GM15510 (cell line): ENCODE measurements around the gene NME7.
A peak's percentile ranks its signal among the peaks of the same experiment; 100 is the strongest.

ENCODE experiments used
- POLR2A ChIP-seq: IDR thresholded peaks from 3 replicates; pipeline ENCODE4 v1.6.1; 2011; ENCODE audit warnings: borderline replicate concordance; ENCODE audit not compliant: insufficient read length; ENCODE audit errors: extremely low read depth

NME7 gene

DNA sequence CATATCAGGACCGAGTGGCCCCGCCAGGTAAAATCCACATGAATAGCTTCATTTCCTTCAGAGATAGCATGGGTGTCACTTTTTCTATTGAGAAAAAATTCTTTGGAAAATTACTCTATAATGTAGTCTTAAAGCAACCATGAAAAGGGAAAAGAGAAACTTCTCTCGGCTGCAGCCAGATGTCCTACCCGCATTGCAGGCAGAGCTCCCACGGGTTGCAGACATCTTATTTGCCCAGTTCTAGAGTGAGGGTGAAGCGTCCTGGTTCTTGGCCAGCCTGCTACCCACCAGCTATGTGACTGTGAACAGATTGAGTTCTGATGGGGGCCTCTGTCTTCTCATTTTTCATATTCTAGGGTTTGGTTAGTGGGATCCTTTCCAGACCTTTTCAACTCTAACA, 256.1 kb downstream of the NME7 start:
- TF ChIP-seq POLR2A = no peak

DNA sequence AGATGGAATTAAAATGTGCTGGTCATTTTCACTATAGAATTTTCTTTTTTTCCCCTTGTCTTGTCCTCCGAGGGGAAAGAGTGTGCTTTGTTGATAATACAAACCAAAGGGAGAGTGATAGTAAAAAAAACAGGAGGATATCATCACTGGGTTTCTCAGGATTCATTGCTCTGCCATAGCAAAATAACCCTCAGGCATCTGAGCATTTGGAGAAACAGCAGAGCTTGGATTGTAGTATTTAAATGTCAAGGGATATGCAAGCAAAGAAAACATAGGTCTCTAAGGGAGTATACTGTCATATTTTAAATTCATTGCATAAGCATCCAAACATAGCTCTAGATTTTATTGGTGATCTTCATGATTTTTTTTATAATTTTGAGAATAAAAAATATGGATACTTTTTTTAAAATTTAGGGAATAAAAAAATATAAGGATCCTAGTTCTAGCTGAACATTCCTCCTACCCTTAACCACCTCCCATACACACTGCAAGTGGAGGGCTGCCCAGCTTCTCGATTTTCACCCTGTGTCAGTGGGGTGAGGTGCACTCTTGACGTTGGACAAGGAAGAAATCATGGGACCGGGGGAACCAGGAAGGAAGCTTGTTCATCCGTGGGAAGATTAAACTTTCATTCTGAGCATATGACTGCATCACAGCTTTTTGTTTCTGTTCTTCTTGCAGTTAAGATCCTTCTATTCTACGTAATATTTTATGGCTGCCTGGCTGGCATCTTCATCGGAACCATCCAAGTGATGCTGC, 256.7 kb downstream of the NME7 start:
- TF ChIP-seq POLR2A = no peak

DNA sequence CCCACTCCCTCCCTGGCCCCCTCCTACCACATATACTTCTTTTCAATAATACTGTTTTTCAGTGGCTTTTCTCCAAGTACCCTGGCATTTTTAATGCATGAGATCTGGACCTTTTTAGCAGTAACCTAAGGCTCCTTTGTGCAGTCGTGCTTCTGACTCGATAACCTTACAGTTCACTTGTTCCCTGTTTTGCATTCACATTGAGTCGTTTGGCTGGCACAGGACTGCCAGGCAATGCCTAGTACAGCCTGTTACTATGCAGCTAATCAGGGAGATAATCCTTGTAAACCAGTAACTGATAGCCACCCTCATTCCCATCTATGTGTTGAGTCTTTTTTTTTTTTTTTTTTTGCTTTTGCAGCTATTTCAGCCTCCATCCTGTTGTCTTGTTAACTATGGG, 257.4 kb downstream of the NME7 start:
- TF ChIP-seq POLR2A = no peak

DNA sequence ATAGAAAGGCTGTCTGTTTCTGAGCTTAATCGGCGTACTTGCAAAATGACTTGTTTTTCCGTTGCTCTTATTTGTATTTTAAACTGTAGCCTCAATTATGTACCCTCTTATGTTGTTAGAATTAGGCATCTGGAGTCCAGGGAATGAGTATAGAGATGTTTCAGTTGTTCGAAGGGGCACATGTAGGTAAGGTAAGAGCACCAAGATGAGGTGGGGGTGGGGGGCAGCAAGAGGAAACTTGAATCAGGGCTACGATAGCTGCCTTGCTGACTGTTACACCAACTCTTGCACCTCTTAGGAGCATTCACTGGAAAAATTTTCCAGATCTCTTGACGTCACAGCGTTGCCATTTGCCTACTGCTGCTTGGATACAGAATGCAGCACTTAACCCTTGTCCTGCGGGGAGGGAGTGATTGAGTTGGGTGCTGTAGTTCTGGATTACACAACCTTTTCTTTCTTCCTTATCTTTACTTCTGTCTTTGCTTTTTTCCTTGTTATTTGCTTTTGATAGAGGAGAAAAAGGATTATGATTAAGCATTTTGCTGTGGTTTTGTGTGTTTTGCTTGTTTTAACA, 257.9 kb downstream of the NME7 start:
- no peak for TF ChIP-seq POLR2A

DNA sequence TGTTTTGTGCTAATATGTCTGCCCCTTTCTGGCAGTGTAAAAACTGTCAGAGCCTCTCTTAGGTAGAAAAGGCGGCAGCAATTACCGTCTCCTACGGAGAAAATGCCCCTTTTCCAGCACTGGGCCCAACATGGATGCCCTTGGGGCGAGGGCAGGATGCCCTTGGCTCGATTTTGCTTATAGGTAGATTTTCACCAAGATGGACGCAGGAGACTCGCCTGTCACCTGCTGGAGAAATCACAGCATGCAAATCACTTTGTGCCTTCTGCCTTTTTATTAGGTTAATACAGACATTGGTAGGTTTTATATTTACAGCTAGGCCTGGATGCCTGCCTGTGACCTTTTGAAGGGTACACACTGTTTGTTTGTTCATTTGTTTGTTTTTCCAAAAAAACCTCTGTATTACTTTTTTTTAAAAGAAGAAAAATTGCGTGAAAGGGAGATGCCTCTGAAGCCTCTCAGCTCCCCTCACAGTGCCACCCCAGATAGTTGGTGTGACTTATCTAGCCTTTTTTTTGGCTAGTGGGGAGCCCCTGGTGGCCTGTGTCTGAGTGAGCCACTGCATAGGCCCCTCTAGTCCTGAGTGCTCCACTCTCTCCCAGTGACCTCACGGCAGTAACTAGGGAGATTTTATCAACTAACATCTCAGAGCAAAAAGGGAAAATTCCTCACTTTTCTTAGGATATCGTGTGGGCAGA, 258.6 kb downstream of the NME7 start:
- TF ChIP-seq POLR2A = no peak

GRCh38 chr1:169108223-169108622, 259.4 kb downstream of the NME7 start:
- TF ChIP-seq POLR2A = no peak

- TF ChIP-seq POLR2A = no peak
Observed at GRCh38 chr1:169107603-169108208, 259.9 kb downstream of the NME7 start.

- TF ChIP-seq POLR2A = no peak
Observed at GRCh38 chr1:169106921-169107602, 260.5 kb downstream of the NME7 start.

DNA sequence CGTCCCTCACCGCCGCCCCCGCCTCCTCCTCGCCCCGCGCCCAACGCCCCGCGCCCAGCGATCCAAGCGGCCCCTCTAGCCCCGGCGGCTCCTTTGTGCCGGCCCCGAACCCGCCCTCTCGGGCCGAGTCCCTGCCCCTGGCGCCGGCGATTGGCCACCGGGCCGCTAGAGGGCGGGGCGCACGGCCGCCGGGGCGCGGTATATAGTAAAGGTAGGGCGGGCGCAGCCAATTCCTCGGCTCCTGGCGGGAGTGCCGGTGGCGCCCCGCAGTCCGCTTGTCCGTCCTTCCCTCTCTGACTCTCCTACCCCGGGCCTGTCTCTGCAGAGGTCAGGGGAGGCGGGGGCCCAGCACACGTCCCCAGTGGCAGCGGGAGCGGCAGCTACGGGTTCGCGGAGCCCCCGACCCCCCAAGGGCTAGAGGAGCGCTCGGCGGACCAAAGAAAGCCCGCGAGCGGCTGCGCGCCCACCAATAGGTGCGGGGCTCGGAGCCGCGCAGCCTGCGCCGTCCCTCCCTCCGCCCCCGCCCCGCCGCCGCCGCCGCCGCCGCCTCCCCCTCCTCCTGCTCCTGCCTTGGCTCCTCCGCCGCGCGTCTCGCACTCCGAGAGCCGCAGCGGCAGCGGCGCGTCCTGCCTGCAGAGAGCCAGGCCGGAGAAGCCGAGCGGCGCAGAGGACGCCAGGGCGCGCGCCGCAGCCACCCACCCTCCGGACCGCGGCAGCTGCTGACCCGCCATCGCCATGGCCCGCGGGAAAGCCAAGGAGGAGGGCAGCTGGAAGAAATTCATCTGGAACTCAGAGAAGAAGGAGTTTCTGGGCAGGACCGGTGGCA, 261.3 kb downstream of the NME7 start, which contains the start of gene ATP1B1:
ATP1B1 (plus strand) TSS at position 596 of the 826 bp plus-strand sequence; CDS start at position 736, 140 bp downstream.
- TF ChIP-seq POLR2A = peak; percentile 93

GRCh38 chr1:169105434-169106094, 262.0 kb downstream of the NME7 start:
- TF ChIP-seq POLR2A = no peak

DNA sequence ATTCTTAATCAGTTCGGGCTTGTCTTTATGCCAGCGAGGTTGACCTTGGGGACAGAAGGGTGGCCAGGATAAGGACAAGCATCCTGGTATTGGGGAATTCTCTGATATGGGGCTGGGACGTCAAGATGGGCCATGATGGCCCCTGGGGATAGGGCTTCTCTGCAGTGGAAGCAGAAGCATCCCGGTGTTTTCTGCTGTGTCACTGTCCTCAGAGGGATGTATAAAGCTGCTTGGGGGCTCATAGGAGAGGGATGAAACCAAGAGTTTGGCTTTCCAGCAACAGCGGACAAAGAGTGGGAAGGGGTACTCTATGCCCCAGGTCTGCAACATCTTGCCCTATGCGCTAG, 262.5 kb downstream of the NME7 start:
- TF ChIP-seq POLR2A = no peak

DNA sequence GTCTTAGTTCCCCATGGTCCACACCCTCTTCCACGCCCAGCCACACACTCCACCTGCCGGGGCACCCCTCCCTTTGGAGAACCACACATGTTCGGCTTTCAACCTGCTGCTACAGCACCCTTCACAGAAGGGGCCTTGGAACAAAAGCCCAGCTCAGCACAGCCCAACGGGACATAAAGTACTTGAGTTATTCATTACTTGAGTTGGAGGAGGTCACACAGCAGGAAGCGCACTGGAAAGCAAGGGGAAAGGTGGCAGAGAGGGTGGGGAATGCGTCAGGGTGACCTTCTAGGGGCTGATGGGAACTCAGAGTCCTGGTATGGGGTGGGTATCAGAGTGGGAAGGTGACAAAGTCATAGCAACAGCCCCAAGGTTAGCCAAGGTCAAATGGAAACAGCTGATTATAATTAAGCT, 264.1 kb downstream of the NME7 start:
- TF ChIP-seq POLR2A = no peak

DNA sequence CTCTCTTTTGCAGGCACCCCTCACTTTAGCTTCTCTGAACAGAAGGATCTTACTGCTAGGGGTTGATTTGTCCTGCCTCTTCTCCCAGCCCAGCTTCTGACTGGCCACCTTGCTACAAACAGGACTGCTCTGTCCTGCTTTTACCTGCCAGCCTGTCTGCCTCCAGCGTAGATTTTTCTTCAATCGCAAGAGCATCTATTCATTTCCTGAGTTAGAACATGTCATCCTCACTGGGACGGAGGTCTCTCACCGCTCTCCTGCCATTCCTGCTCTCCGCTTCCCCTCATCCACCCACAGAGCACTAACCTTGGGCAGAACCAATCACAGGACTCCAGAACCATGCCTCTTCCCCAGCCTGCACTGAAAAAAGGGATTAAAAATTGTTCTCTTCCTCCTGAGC, 264.6 kb downstream of the NME7 start:
- no peak for TF ChIP-seq POLR2A
